Measurements from ENCODE around the gene TBX21. TPM values are rescaled to one million over a fixed set of nuclear protein-coding genes. Genes with fewer than 3 reads are reported as not detected.

Gene TBX21
- total RNA-seq, 4 donors from 2014 or later = 1.1 to 4.5 (median 2.9) TPM; not detected in 1

DNA sequence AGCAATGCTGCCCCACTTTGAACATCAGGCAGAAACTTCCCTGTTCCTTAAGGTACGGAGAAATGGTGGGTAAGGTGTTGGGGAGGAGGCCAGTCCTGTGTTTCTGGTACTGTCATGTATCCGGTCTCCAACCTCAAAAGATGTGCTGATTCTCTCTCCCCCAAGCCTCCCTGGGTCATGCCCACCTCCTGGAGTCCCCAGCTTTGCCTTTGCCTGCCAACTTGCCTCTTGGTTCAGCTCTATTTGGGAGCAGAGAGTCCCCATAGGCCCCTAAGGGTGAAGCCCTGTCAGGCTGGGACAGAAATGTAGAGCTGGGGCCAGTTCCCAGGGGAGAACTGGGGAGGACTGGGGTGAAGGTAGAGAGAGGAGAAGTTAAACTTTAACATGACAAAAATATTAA, 1.6 kb upstream of the TBX21 start:
- Histone ChIP-seq H3K27ac (no peak overlapping the region), H3K4me1 (peaks cover 5 to 19% (median 16%) of the 10 kb centered on the region in 3 donors), H3K9me3 (no peaks in the 10 kb centered on the region), H3K27me3 (peaks cover 6 to 97% (median 10%) of the 10 kb centered on the region in 4 donors), H3K4me3 (no peak overlapping the region), H3K36me3 (no peaks in the 10 kb centered on the region)
- TF ChIP-seq POLR2A (IDR thresholded peaks at IDR 0.05) = no peak
- TF ChIP-seq, protein P1, sequence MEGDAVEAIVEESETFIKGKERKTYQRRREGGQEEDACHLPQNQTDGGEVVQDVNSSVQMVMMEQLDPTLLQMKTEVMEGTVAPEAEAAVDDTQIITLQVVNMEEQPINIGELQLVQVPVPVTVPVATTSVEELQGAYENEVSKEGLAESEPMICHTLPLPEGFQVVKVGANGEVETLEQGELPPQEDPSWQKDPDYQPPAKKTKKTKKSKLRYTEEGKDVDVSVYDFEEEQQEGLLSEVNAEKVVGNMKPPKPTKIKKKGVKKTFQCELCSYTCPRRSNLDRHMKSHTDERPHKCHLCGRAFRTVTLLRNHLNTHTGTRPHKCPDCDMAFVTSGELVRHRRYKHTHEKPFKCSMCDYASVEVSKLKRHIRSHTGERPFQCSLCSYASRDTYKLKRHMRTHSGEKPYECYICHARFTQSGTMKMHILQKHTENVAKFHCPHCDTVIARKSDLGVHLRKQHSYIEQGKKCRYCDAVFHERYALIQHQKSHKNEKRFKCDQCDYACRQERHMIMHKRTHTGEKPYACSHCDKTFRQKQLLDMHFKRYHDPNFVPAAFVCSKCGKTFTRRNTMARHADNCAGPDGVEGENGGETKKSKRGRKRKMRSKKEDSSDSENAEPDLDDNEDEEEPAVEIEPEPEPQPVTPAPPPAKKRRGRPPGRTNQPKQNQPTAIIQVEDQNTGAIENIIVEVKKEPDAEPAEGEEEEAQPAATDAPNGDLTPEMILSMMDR (IDR thresholded peaks at IDR 0.05) = no peak
- intact Hi-C loops (cut with DNase I) = no loop called here
- DNase-seq = no peak
- WGBS, 2 donors = 63 to 100% methylated on average over 1 to 2 of the region's 2 CpGs

DNA sequence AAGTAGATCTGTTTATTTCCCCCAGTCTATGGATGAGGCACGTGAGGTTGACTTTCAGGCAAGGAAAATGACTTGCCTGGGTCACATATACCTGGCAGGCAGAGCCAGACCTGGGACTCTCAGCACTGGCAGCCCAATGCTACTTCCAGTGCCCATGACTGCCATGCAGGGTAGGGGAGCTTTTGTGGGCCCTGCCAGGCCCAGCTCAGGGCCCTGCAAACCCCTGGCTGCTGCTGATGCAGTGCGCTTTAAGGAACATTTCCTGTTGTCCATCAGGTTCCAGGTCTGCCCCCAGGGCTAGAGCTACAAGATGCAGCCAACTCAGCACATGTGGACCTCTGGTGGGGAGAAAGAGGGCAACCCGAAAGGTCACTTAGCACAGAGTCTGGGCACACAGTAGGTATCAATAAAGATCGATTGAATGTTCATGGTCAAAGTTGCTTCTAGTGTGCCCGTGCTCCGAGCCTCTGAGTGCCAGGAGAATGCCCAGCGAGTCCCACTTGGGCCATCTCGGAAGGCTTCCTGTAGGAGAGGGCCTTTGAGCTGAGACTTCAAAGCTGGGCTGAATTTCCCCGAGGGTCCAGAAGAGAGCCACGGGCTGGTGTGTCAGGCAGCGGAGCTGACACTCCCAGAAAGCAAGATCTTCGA, 513 bp upstream of the TBX21 start:
- Histone ChIP-seq H3K36me3 (no peaks in the 10 kb centered on the region), H3K27ac (no peak overlapping the region), H3K4me3 (peak overlapping the region in 2 of 4 donors; percentile 52 to 64), H3K4me1 (peaks cover 5 to 19% (median 16%) of the 10 kb centered on the region in 3 donors), H3K9me3 (no peaks in the 10 kb centered on the region), H3K27me3 (peaks cover 6 to 94% (median 10%) of the 10 kb centered on the region in 4 donors)
- no peak for DNase-seq
- WGBS, 2 donors = 56 to 66% methylated on average over 6 to 7 of the region's 12 CpGs
- intact Hi-C loops (cut with DNase I) = no loop called here
- TF ChIP-seq POLR2A (IDR thresholded peaks at IDR 0.05) = no peak
- TF ChIP-seq, protein P1 (IDR thresholded peaks at IDR 0.05) = no peak

DNA sequence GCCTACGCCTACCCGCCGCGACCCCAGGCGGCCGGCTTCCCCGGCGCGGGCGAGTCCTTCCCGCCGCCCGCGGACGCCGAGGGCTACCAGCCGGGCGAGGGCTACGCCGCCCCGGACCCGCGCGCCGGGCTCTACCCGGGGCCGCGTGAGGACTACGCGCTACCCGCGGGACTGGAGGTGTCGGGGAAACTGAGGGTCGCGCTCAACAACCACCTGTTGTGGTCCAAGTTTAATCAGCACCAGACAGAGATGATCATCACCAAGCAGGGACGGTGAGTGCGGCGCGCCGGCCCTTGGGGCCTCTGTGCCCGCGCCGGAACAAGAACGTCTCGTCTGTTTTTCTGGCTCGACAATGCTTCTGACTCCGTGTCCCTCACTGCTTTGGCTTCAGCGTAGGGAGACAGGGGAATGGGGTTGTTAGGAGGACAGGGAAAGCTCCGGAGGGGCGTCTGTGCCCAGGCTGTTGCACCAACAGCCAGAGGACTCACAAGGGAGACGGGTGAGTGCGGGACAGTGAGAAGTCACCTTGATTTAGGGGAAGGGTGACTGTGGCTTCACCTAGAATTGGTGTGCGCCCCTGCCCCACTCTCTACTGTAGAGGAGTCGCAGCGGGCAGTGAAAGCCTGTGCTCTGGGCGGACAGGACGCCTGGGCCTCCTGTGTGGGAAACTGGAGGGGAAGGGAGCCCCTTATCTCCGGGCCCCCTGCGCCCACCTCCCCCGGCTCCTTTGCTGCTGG, 806 bp downstream of the TBX21 start:
- peaks cover 6 to 91% (median 10%) of the 10 kb centered on the region in 4 donors for H3K27me3 ChIP-seq
- TF ChIP-seq POLR2A (IDR thresholded peaks at IDR 0.05) = no peak
- TF ChIP-seq, protein P1 (IDR thresholded peaks at IDR 0.05) = no peak

DNA sequence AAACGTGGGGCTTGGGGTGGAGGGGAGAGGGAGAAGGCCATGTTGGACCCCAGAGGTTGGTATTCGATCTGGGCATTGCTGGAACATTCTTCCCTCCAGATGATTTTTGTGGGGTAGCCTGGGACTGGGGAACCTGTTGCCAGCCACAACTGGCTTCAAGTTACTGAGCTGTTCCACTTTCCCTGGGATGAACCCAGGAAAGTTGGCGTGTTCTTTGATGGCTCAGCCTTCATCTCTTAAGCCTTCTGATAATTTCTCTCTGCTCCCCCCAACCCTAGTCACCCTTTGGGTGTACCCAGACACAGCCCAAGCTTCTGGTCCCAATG, 2.1 kb downstream of the TBX21 start:
- peak overlapping the region in 2 of 4 donors; percentile 20 to 35 for H3K4me3 ChIP-seq
- 80 to 87% methylated on average over 3 of the region's 3 CpGs for WGBS, 2 donors
- TF ChIP-seq, protein P1 (IDR thresholded peaks at IDR 0.05) = no peak
- no peak for TF ChIP-seq POLR2A (IDR thresholded peaks at IDR 0.05)

More for the DNA sequence above, 806 bp downstream of the TBX21 start:
- WGBS, 2 donors = 21 to 39% methylated on average over 8 to 20 of the region's 60 CpGs
- Histone ChIP-seq H3K36me3 (no peaks in the 10 kb centered on the region), H3K4me3 (peak overlapping the region; percentile 18 to 64 (median 43)), H3K4me1 (peaks cover 5 to 19% (median 16%) of the 10 kb centered on the region in 3 donors), H3K27ac (peak overlapping the region; percentile 33 to 59 (median 44)), H3K9me3 (no peaks in the 10 kb centered on the region)
- intact Hi-C loops (cut with DNase I) = no loop called here
- DNase-seq = no peak

DNA sequence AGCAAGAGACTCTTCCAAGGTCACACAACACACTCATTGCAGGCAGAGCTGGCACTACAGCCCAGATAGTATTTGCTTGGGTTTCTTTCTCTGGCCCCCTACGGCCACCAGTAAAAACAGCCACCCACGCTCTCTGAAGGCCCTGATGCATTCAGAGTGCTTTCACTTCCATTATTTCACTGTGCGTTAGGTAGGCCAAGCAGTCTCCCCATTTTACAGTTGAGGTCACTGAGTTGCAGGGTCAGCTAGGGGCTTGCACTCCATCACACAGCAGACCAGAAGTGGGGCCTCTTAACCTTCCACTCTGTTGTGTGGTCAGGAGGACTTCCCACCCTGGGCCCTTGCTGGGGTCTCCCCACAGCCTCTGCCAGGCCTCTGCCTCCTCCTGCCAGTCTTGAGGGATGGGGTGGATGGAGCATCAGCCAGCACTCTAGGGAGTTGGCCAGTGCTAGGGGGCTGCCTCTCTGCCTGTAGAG, 2.5 kb downstream of the TBX21 start:
- Histone ChIP-seq H3K27ac (peak overlapping the region in 1 of 4 donors; percentile 21), H3K4me1 (peaks cover 5 to 19% (median 16%) of the 10 kb centered on the region in 3 donors), H3K27me3 (peaks cover 6 to 80% (median 10%) of the 10 kb centered on the region in 4 donors), H3K9me3 (no peaks in the 10 kb centered on the region), H3K4me3 (peak overlapping the region in 1 of 4 donors; percentile 20), H3K36me3 (no peaks in the 10 kb centered on the region)
- whole genome bisulfite sequencing, 2 donors = 72 to 89% methylated on average over 3 of the region's 3 CpGs
- TF ChIP-seq POLR2A (IDR thresholded peaks at IDR 0.05) = no peak
- TF ChIP-seq, protein P1 (IDR thresholded peaks at IDR 0.05) = no peak
- DNase-seq = no peak
- intact Hi-C loops (cut with DNase I) = no loop called here

More for the DNA sequence above, 2.1 kb downstream of the TBX21 start:
- Histone ChIP-seq H3K9me3 (no peaks in the 10 kb centered on the region), H3K36me3 (no peaks in the 10 kb centered on the region), H3K4me1 (peaks cover 5 to 19% (median 16%) of the 10 kb centered on the region in 3 donors), H3K27me3 (peaks cover 6 to 84% (median 10%) of the 10 kb centered on the region in 4 donors), H3K27ac (peak overlapping the region in 1 of 4 donors; percentile 21)
- no peak for DNase-seq
- intact Hi-C loops (cut with DNase I) = no loop called here
